K562 (cell line): ENCODE data around the gene UBA1. TPM values are rescaled to one million over a fixed set of nuclear protein-coding genes. Genes with fewer than 3 reads are reported as not detected.

Experiments used
- ATAC-seq: fragments of 200-7000 bp; cut with Tn5 transposase; 3 replicates; pipeline ENCODE4 v1.9.1; 2020; ENCODE audit warnings: moderate library complexity
- BruUV-seq: library from RNA; stranded (reverse); fragments of 400-500 nt; replicated peaks from 2 replicates; lab custom pipeline; 2021; lab: Mats Ljungman, UMichigan
- CTCF ChIA-PET: fragments of 300-600 bp; formaldehyde crosslinking; extraction: SDS; loops from one replicate; lab custom pipeline; 2021; ENCODE audit warnings: low intra/inter-chr PET ratio; lab: Yijun Ruan, JAX
- POLR2A ChIA-PET: fragments of 300-600, 350-650 bp; sonication (Branson Sonifier 250); formaldehyde crosslinking; extraction: SDS; loops from one replicate; lab custom pipeline; 2021; ENCODE audit warnings: antibody characterized with exemption, inconsistent platforms; lab: Yijun Ruan, JAX
- DNase-seq, 4 experiments: peaks; one replicate each; pipeline versions ENCODE4 v3.0.0 to v3.0.0-alpha.2; 2011 to 2018; ENCODE audit warnings: low spot score in 3 of 4, mixed read lengths in 3 of 4; ENCODE audit errors: extremely low read depth in 1 of 4
- FAIRE-seq: peaks from 2 replicates; lab custom pipeline; 2011; peaks lifted over from hg19 to GRCh38; lab: Jason Lieb, UNC
- H2AFZ ChIP-seq: 2 replicates; pipeline ENCODE4 v1.6.0; 2011; ENCODE audit warnings: low read depth, low read length, control low read depth, inconsistent platforms
- H3K27ac ChIP-seq: fragments of 200-600 bp; 3 replicates; pipeline ENCODE4 v1.8.0; 2011; ENCODE audit warnings: low read depth, mild to moderate bottlenecking, control low read depth, inconsistent platforms, low read length, moderate library complexity, mixed read lengths; ENCODE audit errors: extremely low read depth
- H3K27me3 ChIP-seq, 2 experiments: fragments of 300-600 bp in 1 of 2; 2 replicates in 1 of 2; 3 replicates in 1 of 2; pipeline versions ENCODE4 v1.6.0 to v1.8.0; 2011; ENCODE audit warnings: inconsistent platforms in 2 of 2, low read length in 2 of 2, mild to moderate bottlenecking in 1 of 2, mixed read lengths in 1 of 2, moderate library complexity in 1 of 2; ENCODE audit not compliant: control insufficient read depth in 2 of 2, insufficient read depth in 2 of 2
- H3K36me3 ChIP-seq: fragments of 300-600 bp; 3 replicates; pipeline ENCODE4 v1.8.0; 2011; ENCODE audit warnings: mild to moderate bottlenecking, low read length, inconsistent platforms; ENCODE audit not compliant: control insufficient read depth, insufficient read depth
- H3K4me1 ChIP-seq, 2 experiments: fragments of 200-600 bp in 1 of 2; replicated peaks in 1 of 2; 2 replicates in 1 of 2; 3 replicates in 1 of 2; pipeline versions ENCODE4 v1.5.1 to v1.8.0; 2011; ENCODE audit warnings: inconsistent platforms in 2 of 2, low read length in 2 of 2, mild to moderate bottlenecking in 1 of 2, mixed read lengths in 1 of 2, moderate library complexity in 1 of 2; ENCODE audit not compliant: control insufficient read depth in 2 of 2, insufficient read depth in 2 of 2
- H3K4me2 ChIP-seq: 2 replicates; pipeline ENCODE4 v1.6.1; 2011; ENCODE audit warnings: low read length, control low read depth, inconsistent platforms, mixed read lengths; ENCODE audit not compliant: insufficient read depth
- H3K4me3 ChIP-seq: fragments of 200-600 bp; sonication (generic), shearing (Covaris generic); 2 replicates; pipeline ENCODE4 v1.5.1; 2016; ENCODE audit warnings: control low read depth, inconsistent platforms
- H3K79me2 ChIP-seq: fragments of 200-600 bp; 3 replicates; pipeline ENCODE4 v1.8.0; 2011; ENCODE audit warnings: low read length, inconsistent platforms; ENCODE audit not compliant: control insufficient read depth, insufficient read depth
- H3K9ac ChIP-seq, 2 experiments: 2 replicates each; pipeline versions ENCODE4 v1.6.0 to v1.6.1; 2011; ENCODE audit warnings: low read depth in 2 of 2, low read length in 2 of 2, control low read depth in 1 of 2, inconsistent platforms in 1 of 2, mild to moderate bottlenecking in 1 of 2, mixed read lengths in 1 of 2; ENCODE audit not compliant: insufficient read depth in 1 of 2
- H3K9me1 ChIP-seq: one replicate; pipeline ENCODE4 v1.6.0; 2011; ENCODE audit warnings: inconsistent platforms, mild to moderate bottlenecking, low read length, moderate library complexity; ENCODE audit not compliant: control insufficient read depth, insufficient read depth
- H3K9me3 ChIP-seq: replicated peaks from 2 replicates; pipeline ENCODE4 v1.5.1; 2011; ENCODE audit warnings: low read depth, low read length, inconsistent platforms; ENCODE audit not compliant: control insufficient read depth, insufficient read depth
- H4K20me1 ChIP-seq: replicated peaks from 2 replicates; pipeline ENCODE4 v1.6.1; 2011; ENCODE audit warnings: low read length, inconsistent platforms, mixed read lengths; ENCODE audit not compliant: control insufficient read depth, insufficient read depth
- BCOR ChIP-seq: fragments of 450-650 bp; IDR thresholded peaks from 2 replicates; pipeline ENCODE4 v1.6.1; 2016
- HDGF ChIP-seq: fragments of 450-650 bp; IDR thresholded peaks from 2 replicates; pipeline ENCODE4 v1.6.1; 2016
- HOXB6 ChIP-seq: fragments of 250-450 bp; sonication (Bioruptor Pico); IDR thresholded peaks from 2 replicates; pipeline ENCODE4 v1.5.1; 2022; ENCODE audit warnings: mild to moderate bottlenecking, borderline replicate concordance
- L3MBTL2 ChIP-seq: fragments of 450-650 bp; IDR thresholded peaks from 2 replicates; pipeline ENCODE4 v1.6.1; 2016; ENCODE audit warnings: mild to moderate bottlenecking, moderate library complexity
- PCBP1 ChIP-seq: fragments of 200-400 bp; formaldehyde crosslinking; IDR thresholded peaks from 2 replicates; pipeline ENCODE4 v1.6.1; 2018; ENCODE audit warnings: mild to moderate bottlenecking, low read depth, low read length; ENCODE audit not compliant: poor library complexity, severe bottlenecking
- PRMT5 ChIP-seq: sonication (generic); formaldehyde crosslinking; IDR thresholded peaks from 2 replicates; pipeline ENCODE4 v1.5.0; 2020; ENCODE audit warnings: missing genetic modification reagents
- PTBP1 ChIP-seq: fragments of 200-400 bp; formaldehyde crosslinking; IDR thresholded peaks from 2 replicates; pipeline ENCODE4 v1.6.1; 2017; ENCODE audit warnings: low read depth, low read length
- SIN3B ChIP-seq: fragments of 450-650 bp; IDR thresholded peaks from 2 replicates; pipeline ENCODE4 v1.6.1; 2017; ENCODE audit warnings: low read depth, mild to moderate bottlenecking, moderate library complexity
- ZBTB34 ChIP-seq: fragments of 250-450 bp; sonication (Bioruptor Pico); IDR thresholded peaks from 2 replicates; pipeline ENCODE4 v1.8.0; 2021; ENCODE audit warnings: mild to moderate bottlenecking, moderate library complexity
- ZFP30 ChIP-seq: fragments of 250-450 bp; sonication (Bioruptor Pico); IDR thresholded peaks from 2 replicates; pipeline ENCODE4 v1.8.0; 2022; ENCODE audit warnings: moderate library complexity, mild to moderate bottlenecking, inconsistent platforms, borderline replicate concordance
- ZNF408 ChIP-seq: fragments of 250-450 bp; sonication (Bioruptor Pico); IDR thresholded peaks from 2 replicates; pipeline ENCODE4 v1.4.0; 2020; ENCODE audit warnings: low read depth, mild to moderate bottlenecking, moderate library complexity
- ZNF444 ChIP-seq: fragments of 250-450 bp; sonication (Bioruptor Pico); IDR thresholded peaks from 2 replicates; pipeline ENCODE4 v1.4.0; 2020; ENCODE audit warnings: mild to moderate bottlenecking, moderate library complexity
- WGBS: fragments of 100-300 bp; shearing (Covaris generic); methylation state at CpG from one replicate; pipeline ENCODE4 v1.1.6; 2016; ENCODE audit warnings: low coverage, mixed read lengths; ENCODE audit not compliant: insufficient coverage; ENCODE audit errors: missing lambda C conversion rate; 5-methylcytosine and 5-hydroxymethylcytosine counted together
- in situ Hi-C: fragments of 300-500 bp; cut with MboI; formaldehyde crosslinking; loops from 4 replicates; pipeline ENCODE4 v1.15.0; 2018; ENCODE audit warnings: inconsistent platforms, mixed read lengths
- intact Hi-C: fragments of 100-400 bp; cut with micrococcal nuclease; formaldehyde crosslinking; loops from 2 replicates; pipeline ENCODE4 v1.14.2; 2022
- polyA plus RNA-seq, 8 experiments: library from polyadenylated mRNA; depleted of rRNA in 4 of 8; stranded (reverse) in 5 of 8; unstranded in 3 of 8; fragments of >200 nt; fragmentation: Nextera tagmentation in 2 of 8; fragmentation: Illumina TruSeq in 1 of 8; extraction: Ambion mirVana in 2 of 8; extraction: Trizol in 1 of 8; gene quantifications; 2 replicates each; pipeline versions ENCODE4 v1.2.1 to v1.2.3, GENCODE V29; 2011 to 2014; ENCODE audit warnings: inconsistent platforms in 1 of 8, missing spikeins in 1 of 8
- total RNA-seq, 7 experiments: library from RNA; depleted of rRNA in 6 of 7; stranded (reverse); fragments of >200 nt in 6 of 7; fragmentation: Illumina TruSeq in 2 of 7; extraction: Trizol in 2 of 7; gene quantifications; 2 replicates each; pipeline versions ENCODE4 v1.2.1 to v1.2.3, GENCODE V29; 2011 to 2021; ENCODE audit warnings: low replicate concordance in 1 of 7
- TF ChIP-seq, protein P1 (sequence below), 2 experiments: IDR thresholded peaks; 2 replicates each; pipeline ENCODE4 v1.6.1; 2011; ENCODE audit warnings: borderline replicate concordance in 1 of 2, control low read depth in 1 of 2, low read depth in 1 of 2, low read length in 1 of 2, mild to moderate bottlenecking in 1 of 2, mixed read lengths in 1 of 2, moderate library complexity in 1 of 2; ENCODE audit not compliant: insufficient read depth in 1 of 2, insufficient read length in 1 of 2, poor library complexity in 1 of 2, severe bottlenecking in 1 of 2; ENCODE audit errors: extremely low read depth in 1 of 2
- TF ChIP-seq, protein P2 (sequence below): sonication (generic); formaldehyde crosslinking; IDR thresholded peaks from 2 replicates; pipeline ENCODE4 v1.8.0; 2022; ENCODE audit warnings: missing genetic modification reagents, mild to moderate bottlenecking, borderline replicate concordance

Gene UBA1
- total and polyA plus RNA-seq, 9 of the 15 experiments (the other 6 are each of a cell fraction or from before 2014, with no cell fraction given), result 32.0 to 174 (median 93.6) TPM

DNA sequence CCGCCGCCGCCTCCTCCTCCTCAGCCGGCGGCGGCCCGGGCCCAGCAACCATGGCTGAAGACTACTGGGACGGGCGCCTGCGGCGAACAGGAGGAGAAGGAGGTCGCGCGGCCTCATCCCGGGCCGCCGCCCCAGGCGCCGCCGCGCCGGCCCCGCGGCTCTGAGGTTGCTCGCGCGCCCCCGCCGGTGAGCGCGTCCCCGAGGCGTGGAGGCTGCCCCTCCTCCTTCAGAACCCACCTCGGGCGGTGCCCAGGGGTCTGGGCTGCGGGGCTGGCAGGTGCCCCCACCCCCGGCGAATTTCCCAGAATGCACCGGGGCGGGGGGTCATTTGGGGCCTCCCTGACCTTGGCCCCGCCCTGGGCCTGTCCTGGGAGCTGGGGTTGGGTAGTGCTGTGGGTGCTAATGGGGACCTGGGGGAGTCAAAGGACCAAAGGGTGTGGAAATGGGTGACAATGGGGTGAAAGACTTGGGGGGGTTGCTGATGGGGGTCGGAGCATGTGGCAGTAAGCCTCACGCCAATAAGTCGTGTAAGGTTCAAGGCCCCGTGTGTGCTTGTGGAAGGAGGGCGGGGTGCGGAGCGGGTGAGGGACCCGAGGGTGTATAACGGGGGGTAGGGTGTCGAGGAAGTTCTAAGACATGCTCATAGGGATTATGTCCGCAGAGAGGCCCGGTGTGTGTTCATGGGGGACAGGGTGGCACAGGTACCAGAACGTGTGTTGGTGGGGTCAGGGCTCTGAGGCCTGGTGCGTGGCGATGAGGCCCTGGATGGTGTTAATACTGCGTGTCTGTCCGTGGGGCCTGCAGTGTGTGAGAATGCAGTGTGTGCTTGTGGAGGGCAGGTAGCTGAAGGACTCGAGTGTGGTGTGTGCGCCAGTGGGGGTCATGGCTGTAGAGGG lies 25.5 kb downstream of the UBA1 start (continued):
- TF ChIP-seq ZNF408 (CRISPR knock-in tag), result no peak
- TF ChIP-seq, protein P1, sequence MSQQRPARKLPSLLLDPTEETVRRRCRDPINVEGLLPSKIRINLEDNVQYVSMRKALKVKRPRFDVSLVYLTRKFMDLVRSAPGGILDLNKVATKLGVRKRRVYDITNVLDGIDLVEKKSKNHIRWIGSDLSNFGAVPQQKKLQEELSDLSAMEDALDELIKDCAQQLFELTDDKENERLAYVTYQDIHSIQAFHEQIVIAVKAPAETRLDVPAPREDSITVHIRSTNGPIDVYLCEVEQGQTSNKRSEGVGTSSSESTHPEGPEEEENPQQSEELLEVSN (IDR thresholded peaks at IDR 0.05; ENCODE audit: borderline replicate concordance in 1 of 2, extremely low read depth in 1 of 2, insufficient read depth in 1 of 2, insufficient read length in 1 of 2, low read depth in 1 of 2, low read length in 1 of 2, poor library complexity in 1 of 2, severe bottlenecking in 1 of 2), result no peak

DNA sequence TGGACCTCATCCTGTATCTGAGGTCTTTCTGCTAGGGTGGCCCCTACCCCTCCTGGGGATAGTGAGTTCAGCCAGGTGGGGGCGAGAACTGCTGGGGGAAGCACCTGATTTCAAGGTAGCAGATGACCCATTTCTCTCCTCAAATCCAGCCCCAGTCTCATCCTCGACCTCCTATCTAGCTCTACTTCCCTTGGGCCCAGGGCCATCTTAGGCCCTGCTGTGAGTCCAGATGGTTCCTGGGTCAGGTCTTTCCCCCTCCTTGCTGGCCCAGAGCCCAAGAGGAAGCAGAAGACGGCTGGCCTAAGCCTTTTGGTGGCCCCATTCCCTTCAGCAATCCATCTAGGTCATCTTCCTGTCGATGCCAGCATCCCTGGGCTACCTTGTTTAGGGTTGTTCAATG lies 28.1 kb downstream of the UBA1 start:
- Histone ChIP-seq H3K79me2 (peaks cover 46% of the 10 kb centered on the region), H3K4me3 (no peak overlapping the region), H3K4me1 (peaks cover 16 to 30% of the 10 kb centered on the region in 2 experiments; a peak in 4 of 5 replicates), H2AFZ (no peak overlapping the region), H3K4me2 (no peak overlapping the region), H3K27ac (no peak overlapping the region), H4K20me1 (peaks cover 33% of the 10 kb centered on the region), H3K27me3 (no peaks in the 10 kb centered on the region), H3K9me1 (peaks cover 7% of the 10 kb centered on the region), H3K36me3 (peaks cover 67% of the 10 kb centered on the region; the same call in 2 of the 3 replicates), H3K9me3 (no peaks in the 10 kb centered on the region), H3K9ac (no peak overlapping the region; a peak in 1 of 4 replicates)
- WGBS, result 73% methylated on average over 3 of the region's 4 CpGs
- in situ Hi-C loops, result no loop called here
- no TSS peak for BruUV-seq
- no peak for FAIRE-seq
- intact Hi-C loops, result no loop called here
- POLR2A ChIA-PET, result no interaction called here
- DNase-seq, result no peak
- CTCF ChIA-PET, result no interaction called here
- no peak for ATAC-seq
- TF ChIP-seq HDGF (no peak), SIN3B (no peak), BCOR (no peak), PRMT5 (CRISPR knock-in tag) (no peak), PTBP1 (no peak), L3MBTL2 (no peak), ZFP30 (CRISPR knock-in tag) (no peak), HOXB6 (CRISPR knock-in tag) (no peak), PCBP1 (no peak), ZBTB34 (CRISPR knock-in tag) (no peak), ZNF444 (CRISPR knock-in tag) (no peak)
- TF ChIP-seq, protein P2, sequence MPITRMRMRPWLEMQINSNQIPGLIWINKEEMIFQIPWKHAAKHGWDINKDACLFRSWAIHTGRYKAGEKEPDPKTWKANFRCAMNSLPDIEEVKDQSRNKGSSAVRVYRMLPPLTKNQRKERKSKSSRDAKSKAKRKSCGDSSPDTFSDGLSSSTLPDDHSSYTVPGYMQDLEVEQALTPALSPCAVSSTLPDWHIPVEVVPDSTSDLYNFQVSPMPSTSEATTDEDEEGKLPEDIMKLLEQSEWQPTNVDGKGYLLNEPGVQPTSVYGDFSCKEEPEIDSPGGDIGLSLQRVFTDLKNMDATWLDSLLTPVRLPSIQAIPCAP (CRISPR knock-in tag), result no peak
